NOMO-1 treated with DMSO at 0.1 percent for 48 hours (cell line): Measurements from ENCODE around the gene ATP11A.

Source experiments
- DNase-seq: peaks from one replicate; lab custom pipeline; 2025; ENCODE audit not compliant: unreplicated experiment; lab: John Stamatoyannopoulos, UW

Gene ATP11A

GRCh38 chr13:112690283-112690929 is 568 bp downstream of the ATP11A start:
- peak; percentile 22 for DNase-seq

- no peak for DNase-seq
These were observed 2.3 kb downstream of the ATP11A start for GRCh38 chr13:112692104-112692503.

GRCh38 chr13:112692586-112692985 is 2.7 kb downstream of the ATP11A start:
- no peak for DNase-seq

GRCh38 chr13:112693831-112694497 is 4.1 kb downstream of the ATP11A start:
- peak; percentile 79 for DNase-seq

GRCh38 chr13:112695121-112695520 is 5.3 kb downstream of the ATP11A start:
- no peak for DNase-seq

GRCh38 chr13:112696001-112696868 is 6.4 kb downstream of the ATP11A start:
- no peak for DNase-seq

- no peak for DNase-seq
These were observed 7.1 kb downstream of the ATP11A start for GRCh38 chr13:112696869-112697465.

GRCh38 chr13:112697756-112698655 is 8.2 kb downstream of the ATP11A start:
- no peak for DNase-seq

- DNase-seq: no peak
These were observed 9.6 kb downstream of the ATP11A start for GRCh38 chr13:112699322-112699918.

GRCh38 chr13:112700291-112701060 is 10.6 kb downstream of the ATP11A start:
- DNase-seq: no peak

- no peak for DNase-seq
These were observed 12.6 kb downstream of the ATP11A start for GRCh38 chr13:112702341-112702985.

- DNase-seq: peak; percentile 74
These were observed 13.1 kb downstream of the ATP11A start for GRCh38 chr13:112702986-112703379.

- no peak for DNase-seq
These were observed 13.8 kb downstream of the ATP11A start for GRCh38 chr13:112703449-112704284.

- DNase-seq: no peak
These were observed 14.7 kb downstream of the ATP11A start for GRCh38 chr13:112704308-112705145.

GRCh38 chr13:112705286-112705685 is 15.4 kb downstream of the ATP11A start:
- no peak for DNase-seq

- no peak for DNase-seq
These were observed 16.3 kb downstream of the ATP11A start for GRCh38 chr13:112706171-112706570.
